ENCODE results near the gene NOP16.

NOP16 gene

DNA sequence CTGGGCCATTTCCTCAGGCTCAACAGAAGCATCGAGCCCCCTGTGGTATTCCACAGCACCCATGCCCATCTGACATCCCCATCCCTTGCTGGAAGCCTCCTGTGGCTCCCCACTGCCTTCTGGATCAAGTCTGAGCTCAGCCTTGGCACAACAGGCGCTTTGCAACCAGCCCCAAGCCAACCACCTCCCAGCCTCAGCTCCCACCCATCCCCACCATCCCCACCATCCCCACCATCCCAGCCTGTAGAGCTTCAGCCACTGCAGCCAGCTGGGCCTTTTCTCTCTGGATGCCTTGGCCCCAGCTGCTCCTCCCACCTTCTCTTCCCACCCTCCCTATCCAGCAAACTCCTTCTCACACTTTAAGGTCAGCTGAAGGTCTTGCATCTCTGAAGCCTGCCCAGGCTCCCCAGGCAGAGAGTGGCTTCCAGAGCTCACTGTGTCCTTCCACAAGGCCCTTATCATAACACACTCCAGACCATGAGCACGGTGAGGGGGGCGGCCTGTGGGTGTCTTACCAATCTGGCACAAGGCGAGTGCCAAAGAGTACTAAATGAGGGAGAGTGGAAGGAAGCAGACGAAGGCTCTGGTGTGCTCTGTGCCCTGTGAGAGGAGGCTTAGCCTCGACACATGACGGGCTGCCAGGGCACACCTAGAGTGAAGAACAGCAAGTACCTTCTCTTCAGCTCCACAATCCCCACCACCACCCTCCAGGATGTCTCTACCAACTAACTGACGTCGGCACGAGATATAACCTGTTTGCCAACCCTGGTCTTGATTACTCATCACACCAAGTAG lies 6.7 kb upstream of the NOP16 start:
- ChIA-PET POLR2A (interaction anchor here (0.6 kb wide), 1 partner anchor 577 kb away, joined by 3 read pairs; no protein-coding TSS in a partner anchor), CTCF (interaction anchor here (1.3 kb wide), 1 partner anchor 15 kb away, joined by 3 read pairs; no protein-coding TSS in a partner anchor)
- DNase-seq = no peak
- H3K27me3 ChIP-seq (replicated peaks in 2 of 5; ENCODE audit: control insufficient read depth in 4 of 5, insufficient read depth in 5 of 5, low read length in 4 of 5) = no peaks in the 10 kb centered on the region
- H3K9me3 ChIP-seq (ENCODE audit: control extremely low read depth in 1 of 5, control insufficient read depth in 4 of 5, insufficient read depth in 2 of 5, low read depth in 1 of 5, low read length in 4 of 5) = no peaks in the 10 kb centered on the region
- H3K4me1 ChIP-seq (ENCODE audit: control extremely low read depth in 1 of 4, control insufficient read depth in 4 of 4, insufficient read depth in 4 of 4, low read length in 3 of 4) = peaks cover 0 to 21% (median 0%) of the 10 kb centered on the region in 4 experiments
- H3K4me3 ChIP-seq (ENCODE audit: control insufficient read depth in 1 of 7, extremely low read depth in 1 of 7, insufficient read depth in 4 of 7, low read depth in 2 of 7, low read length in 6 of 7) = no peak overlapping the region
- no peak overlapping the region for H3K27ac ChIP-seq (ENCODE audit: insufficient read depth in 1 of 2, low read depth in 1 of 2, low read length in 2 of 2, poor library complexity in 1 of 2, severe bottlenecking in 2 of 2)
- WGBS (ENCODE audit: insufficient coverage) = 97% methylated on average over 5 of the region's 11 CpGs
- H3K36me3 ChIP-seq (ENCODE audit: control insufficient read depth in 4 of 4, insufficient read depth in 4 of 4, low read length in 3 of 4) = peaks cover 3 to 36% (median 15%) of the 10 kb centered on the region in 4 experiments

DNA sequence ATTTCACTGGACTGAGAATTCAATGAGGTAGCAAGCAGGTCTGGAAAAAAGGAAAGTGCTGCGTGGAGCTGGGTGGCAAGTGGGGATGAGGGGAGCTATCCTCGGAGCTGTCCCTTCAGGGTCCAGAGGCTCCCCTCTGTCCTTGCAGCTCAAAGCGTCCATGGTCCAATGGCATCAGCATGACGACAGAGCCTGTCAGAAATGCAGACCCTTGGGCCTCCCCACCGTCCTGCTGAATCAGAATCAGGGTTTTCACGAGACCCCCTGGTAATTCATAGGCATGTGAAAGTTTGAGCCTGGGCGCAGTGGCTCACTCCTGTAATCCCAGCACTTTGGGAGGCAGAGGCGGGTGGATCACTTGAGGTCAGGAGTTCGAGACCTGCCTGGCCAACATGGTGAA lies 5.7 kb upstream of the NOP16 start:
- H3K36me3 ChIP-seq (ENCODE audit: control insufficient read depth in 4 of 4, insufficient read depth in 4 of 4, low read length in 3 of 4) = peaks cover 3 to 36% (median 15%) of the 10 kb centered on the region in 4 experiments
- CTCF ChIA-PET = interaction anchor here (0.9 kb wide), 1 partner anchor 10 kb away, joined by 3 read pairs; no protein-coding TSS in a partner anchor
- POLR2A ChIA-PET = no interaction called here

GRCh38 chr5:176392526-176392925 lies 4.1 kb upstream of the NOP16 start:
- H3K4me3 ChIP-seq (ENCODE audit: control insufficient read depth in 1 of 7, extremely low read depth in 1 of 7, insufficient read depth in 4 of 7, low read depth in 2 of 7, low read length in 6 of 7) = no peak overlapping the region
- peaks cover 3 to 32% (median 14%) of the 10 kb centered on the region in 4 experiments for H3K36me3 ChIP-seq (ENCODE audit: control insufficient read depth in 4 of 4, insufficient read depth in 4 of 4, low read length in 3 of 4)
- H3K4me1 ChIP-seq (ENCODE audit: control extremely low read depth in 1 of 4, control insufficient read depth in 4 of 4, insufficient read depth in 4 of 4, low read length in 3 of 4) = peaks cover 4 to 29% (median 13%) of the 10 kb centered on the region in 4 experiments
- H3K27ac ChIP-seq (ENCODE audit: insufficient read depth in 1 of 2, low read depth in 1 of 2, low read length in 2 of 2, poor library complexity in 1 of 2, severe bottlenecking in 2 of 2) = no peak overlapping the region
- ChIA-PET POLR2A (no interaction called here), CTCF (interaction anchor here (0.8 to 2.1 kb wide), 3 partner anchors 8 to 30 kb away, joined by 3 to 4 read pairs (median 4); partner anchors contain the start of gene CLTB)
- no peaks in the 10 kb centered on the region for H3K9me3 ChIP-seq (ENCODE audit: control extremely low read depth in 1 of 5, control insufficient read depth in 4 of 5, insufficient read depth in 2 of 5, low read depth in 1 of 5, low read length in 4 of 5)
- 99% methylated on average over 11 of the region's 11 CpGs for WGBS (ENCODE audit: insufficient coverage)
- no peaks in the 10 kb centered on the region for H3K27me3 ChIP-seq (replicated peaks in 2 of 5; ENCODE audit: control insufficient read depth in 4 of 5, insufficient read depth in 5 of 5, low read length in 4 of 5)
- no peak for DNase-seq

More for the DNA sequence above, 5.7 kb upstream of the NOP16 start:
- H3K9me3 ChIP-seq (ENCODE audit: control extremely low read depth in 1 of 5, control insufficient read depth in 4 of 5, insufficient read depth in 2 of 5, low read depth in 1 of 5, low read length in 4 of 5) = no peaks in the 10 kb centered on the region
- no peak for DNase-seq
- no peak overlapping the region for H3K4me3 ChIP-seq (ENCODE audit: control insufficient read depth in 1 of 7, extremely low read depth in 1 of 7, insufficient read depth in 4 of 7, low read depth in 2 of 7, low read length in 6 of 7)
- 98% methylated on average over 9 of the region's 9 CpGs for WGBS (ENCODE audit: insufficient coverage)
- no peak overlapping the region for H3K27ac ChIP-seq (ENCODE audit: insufficient read depth in 1 of 2, low read depth in 1 of 2, low read length in 2 of 2, poor library complexity in 1 of 2, severe bottlenecking in 2 of 2)
- no peaks in the 10 kb centered on the region for H3K27me3 ChIP-seq (replicated peaks in 2 of 5; ENCODE audit: control insufficient read depth in 4 of 5, insufficient read depth in 5 of 5, low read length in 4 of 5)
- peaks cover 0 to 27% (median 6%) of the 10 kb centered on the region in 4 experiments for H3K4me1 ChIP-seq (ENCODE audit: control extremely low read depth in 1 of 4, control insufficient read depth in 4 of 4, insufficient read depth in 4 of 4, low read length in 3 of 4)

DNA sequence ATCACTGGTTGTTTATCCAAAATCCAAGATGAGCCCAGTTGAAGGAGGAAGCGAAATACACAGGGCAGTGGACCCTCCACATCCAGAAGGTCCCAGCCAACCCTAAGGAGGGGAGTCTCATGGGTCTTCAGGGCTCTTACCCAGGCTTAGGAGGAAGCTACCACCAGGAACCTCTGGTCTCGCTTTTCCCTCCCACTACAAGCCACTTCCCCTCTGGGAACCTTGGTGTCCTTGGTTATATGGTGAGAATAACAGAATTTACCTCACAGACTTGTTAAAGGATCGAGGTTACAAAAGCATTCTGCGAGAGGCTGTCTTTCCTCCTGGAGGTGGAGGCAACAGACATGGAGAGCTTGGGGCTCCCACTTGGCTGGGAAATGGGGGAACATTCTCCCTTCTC lies 3.6 kb upstream of the NOP16 start:
- WGBS (ENCODE audit: insufficient coverage) = 90% methylated on average over 2 of the region's 4 CpGs

DNA sequence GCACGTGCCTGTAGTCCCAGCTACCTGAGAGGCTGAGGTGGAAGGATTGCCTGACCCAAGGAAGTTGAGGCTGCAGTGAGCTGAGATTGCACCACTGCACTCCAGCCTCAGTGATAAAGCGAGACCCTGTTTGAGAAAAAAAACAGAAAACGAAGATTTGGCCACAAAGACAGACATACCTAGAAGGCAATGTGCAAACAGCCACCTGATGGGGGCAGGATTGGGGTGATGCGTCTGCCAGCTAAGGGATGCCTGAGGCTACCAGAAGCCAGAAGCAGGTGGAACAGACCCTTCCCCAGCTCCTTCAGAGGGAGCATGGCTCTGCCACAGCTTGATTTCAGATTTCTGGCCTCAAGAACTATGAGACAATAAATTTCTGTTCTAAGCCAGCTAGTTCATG lies 3.1 kb upstream of the NOP16 start:
- H3K36me3 ChIP-seq (ENCODE audit: control insufficient read depth in 4 of 4, insufficient read depth in 4 of 4, low read length in 3 of 4) = peaks cover 5 to 34% (median 17%) of the 10 kb centered on the region in 4 experiments
- H3K4me3 ChIP-seq (ENCODE audit: control insufficient read depth in 1 of 7, extremely low read depth in 1 of 7, insufficient read depth in 4 of 7, low read depth in 2 of 7, low read length in 6 of 7) = no peak overlapping the region
- no peaks in the 10 kb centered on the region for H3K9me3 ChIP-seq (ENCODE audit: control extremely low read depth in 1 of 5, control insufficient read depth in 4 of 5, insufficient read depth in 2 of 5, low read depth in 1 of 5, low read length in 4 of 5)
- peaks cover 4 to 39% (median 21%) of the 10 kb centered on the region in 4 experiments for H3K4me1 ChIP-seq (ENCODE audit: control extremely low read depth in 1 of 4, control insufficient read depth in 4 of 4, insufficient read depth in 4 of 4, low read length in 3 of 4)
- ChIA-PET POLR2A (no interaction called here), CTCF (interaction anchor here (1.8 to 2.1 kb wide), 3 partner anchors 9 to 24 kb away, joined by 4 to 6 read pairs (median 4); partner anchors contain the start of gene CLTB)
- no peaks in the 10 kb centered on the region for H3K27me3 ChIP-seq (replicated peaks in 2 of 5; ENCODE audit: control insufficient read depth in 4 of 5, insufficient read depth in 5 of 5, low read length in 4 of 5)
- WGBS (ENCODE audit: insufficient coverage) = 100% methylated on average over 4 of the region's 4 CpGs
- H3K27ac ChIP-seq (ENCODE audit: insufficient read depth in 1 of 2, low read depth in 1 of 2, low read length in 2 of 2, poor library complexity in 1 of 2, severe bottlenecking in 2 of 2) = no peak overlapping the region
- no peak for DNase-seq

More for the DNA sequence above, 3.6 kb upstream of the NOP16 start:
- Histone ChIP-seq H3K27ac (ENCODE audit: insufficient read depth in 1 of 2, low read depth in 1 of 2, low read length in 2 of 2, poor library complexity in 1 of 2, severe bottlenecking in 2 of 2) (no peak overlapping the region), H3K4me1 (ENCODE audit: control extremely low read depth in 1 of 4, control insufficient read depth in 4 of 4, insufficient read depth in 4 of 4, low read length in 3 of 4) (peaks cover 4 to 34% (median 19%) of the 10 kb centered on the region in 4 experiments), H3K27me3 (replicated peaks in 2 of 5; ENCODE audit: control insufficient read depth in 4 of 5, insufficient read depth in 5 of 5, low read length in 4 of 5) (no peaks in the 10 kb centered on the region), H3K4me3 (ENCODE audit: control insufficient read depth in 1 of 7, extremely low read depth in 1 of 7, insufficient read depth in 4 of 7, low read depth in 2 of 7, low read length in 6 of 7) (no peak overlapping the region), H3K9me3 (ENCODE audit: control extremely low read depth in 1 of 5, control insufficient read depth in 4 of 5, insufficient read depth in 2 of 5, low read depth in 1 of 5, low read length in 4 of 5) (no peaks in the 10 kb centered on the region), H3K36me3 (ENCODE audit: control insufficient read depth in 4 of 4, insufficient read depth in 4 of 4, low read length in 3 of 4) (peaks cover 3 to 32% (median 14%) of the 10 kb centered on the region in 4 experiments)
- POLR2A ChIA-PET = no interaction called here
- CTCF ChIA-PET = interaction anchor here (0.8 to 2.1 kb wide), 4 partner anchors 9 to 30 kb away, joined by 3 to 6 read pairs (median 4); partner anchors contain the start of gene CLTB
- DNase-seq = no peak

DNA sequence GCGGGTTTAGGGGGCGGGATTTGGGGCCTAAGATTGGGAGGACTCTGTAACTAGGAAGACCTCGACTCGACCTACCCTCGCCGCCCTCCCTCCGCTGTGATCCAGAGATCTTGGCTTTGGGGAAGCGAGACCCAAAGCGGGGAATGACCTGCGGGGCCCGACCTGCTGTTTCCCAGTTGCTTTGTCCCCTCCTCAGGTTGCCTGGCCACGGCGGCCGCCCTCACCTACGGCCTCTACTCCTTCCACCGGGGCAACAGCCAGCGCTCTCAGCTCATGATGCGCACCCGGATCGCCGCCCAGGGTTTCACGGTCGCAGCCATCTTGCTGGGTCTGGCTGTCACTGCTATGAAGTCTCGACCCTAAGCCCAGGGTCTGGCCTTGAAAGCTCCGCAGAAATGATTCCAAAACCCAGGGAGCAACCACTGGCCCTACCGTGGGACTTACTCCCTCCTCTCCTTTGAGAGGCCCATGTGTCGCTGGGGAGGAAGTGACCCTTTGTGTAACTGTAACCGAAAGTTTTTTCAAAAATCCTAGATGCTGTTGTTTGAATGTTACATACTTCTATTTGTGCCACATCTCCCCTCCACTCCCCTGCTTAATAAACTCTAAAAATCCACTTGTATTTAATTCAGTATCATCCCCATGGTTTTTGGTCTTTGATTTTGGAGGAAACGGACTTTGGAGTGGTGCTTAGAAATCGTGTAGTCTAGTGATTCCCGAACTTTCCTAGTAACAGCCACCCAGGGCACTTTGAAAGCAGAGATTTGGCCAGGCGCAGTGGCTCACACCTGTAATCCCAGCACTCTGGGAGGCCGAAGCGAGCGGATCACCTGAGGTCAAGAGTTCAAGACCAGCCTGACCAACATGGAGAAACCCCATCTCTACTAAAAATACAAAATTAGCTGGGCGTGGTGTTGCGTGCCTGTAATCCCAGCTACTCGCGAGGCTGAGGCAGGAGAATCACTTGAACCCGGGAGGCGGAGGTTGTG lies 1.0 kb upstream of the NOP16 start:
- WGBS (ENCODE audit: insufficient coverage) = 19% methylated on average over 33 of the region's 41 CpGs
- DNase-seq = no peak
- H3K27ac ChIP-seq (ENCODE audit: insufficient read depth in 1 of 2, low read depth in 1 of 2, low read length in 2 of 2, poor library complexity in 1 of 2, severe bottlenecking in 2 of 2) = peak overlapping the region; percentile 89 to 94
- peaks cover 4 to 44% (median 22%) of the 10 kb centered on the region in 4 experiments for H3K4me1 ChIP-seq (ENCODE audit: control extremely low read depth in 1 of 4, control insufficient read depth in 4 of 4, insufficient read depth in 4 of 4, low read length in 3 of 4)
- ChIA-PET POLR2A (interaction anchor here (1.1 kb wide), 1 partner anchor 28 kb away, joined by 4 read pairs; the partner anchor contains the start of gene KIAA1191), CTCF (interaction anchor here (1.4 kb wide), 1 partner anchor 8 kb away, joined by 4 read pairs; no protein-coding TSS in a partner anchor)
- H3K36me3 ChIP-seq (ENCODE audit: control insufficient read depth in 4 of 4, insufficient read depth in 4 of 4, low read length in 3 of 4) = peaks cover 15 to 46% (median 28%) of the 10 kb centered on the region in 4 experiments
- H3K9me3 ChIP-seq (ENCODE audit: control extremely low read depth in 1 of 5, control insufficient read depth in 4 of 5, insufficient read depth in 2 of 5, low read depth in 1 of 5, low read length in 4 of 5) = no peaks in the 10 kb centered on the region
- H3K4me3 ChIP-seq (ENCODE audit: control insufficient read depth in 1 of 7, extremely low read depth in 1 of 7, insufficient read depth in 4 of 7, low read depth in 2 of 7, low read length in 6 of 7) = peak overlapping the region; percentile 81 to 94 (median 85)
- H3K27me3 ChIP-seq (replicated peaks in 2 of 5; ENCODE audit: control insufficient read depth in 4 of 5, insufficient read depth in 5 of 5, low read length in 4 of 5) = no peaks in the 10 kb centered on the region
